ENCODE measurements around the gene CALU.

Gene CALU

DNA sequence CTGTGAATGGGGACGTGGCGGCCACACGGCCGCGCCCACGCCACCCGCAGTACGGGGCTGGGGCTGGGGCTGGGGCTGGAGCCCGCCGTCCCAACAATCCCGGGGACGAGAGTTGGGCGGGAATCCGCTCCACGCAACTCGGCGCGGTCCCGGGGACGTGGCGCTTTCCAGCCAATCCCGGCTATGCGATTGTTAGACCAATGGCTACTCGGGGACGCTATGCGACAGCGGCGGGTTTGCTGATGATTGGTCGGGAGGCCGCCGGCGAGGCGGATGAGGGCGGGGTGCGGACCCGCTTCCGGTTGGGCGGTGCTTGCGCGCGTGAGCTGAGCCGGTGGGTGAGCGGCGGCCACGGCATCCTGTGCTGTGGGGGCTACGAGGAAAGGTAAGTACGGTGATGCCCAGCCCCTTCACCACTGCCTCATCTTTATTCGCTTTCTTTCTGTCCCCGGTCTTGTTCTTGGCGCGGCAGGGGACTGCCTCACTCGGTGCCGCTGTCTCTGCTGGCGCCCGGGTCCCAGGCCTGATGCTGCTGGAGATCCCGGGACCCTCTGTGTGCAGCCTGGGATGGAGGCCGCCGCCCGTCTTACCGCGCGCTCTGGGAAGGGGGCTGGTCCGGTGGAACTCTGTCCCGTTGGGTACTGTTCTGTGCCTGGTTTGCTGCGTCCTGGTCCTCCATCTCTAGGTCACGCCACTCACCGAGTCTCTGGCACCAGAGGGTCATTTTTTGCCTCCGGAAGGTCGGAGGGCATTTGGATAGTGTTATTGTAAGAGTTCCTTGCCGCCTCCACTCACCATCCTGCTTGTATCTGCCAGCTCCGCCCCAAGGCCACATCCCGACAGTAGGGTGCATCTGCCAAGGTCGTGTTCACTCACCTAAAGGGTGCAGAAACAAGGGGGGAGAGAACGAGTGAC, at the start of gene CALU:
CALU (plus strand) TSS at position 312 of the 915 bp plus-strand sequence. CDS start 9,225 bp downstream, outside the sequence.
- peak; percentile 95 for DNase-seq (ENCODE audit: low read depth)

DNA sequence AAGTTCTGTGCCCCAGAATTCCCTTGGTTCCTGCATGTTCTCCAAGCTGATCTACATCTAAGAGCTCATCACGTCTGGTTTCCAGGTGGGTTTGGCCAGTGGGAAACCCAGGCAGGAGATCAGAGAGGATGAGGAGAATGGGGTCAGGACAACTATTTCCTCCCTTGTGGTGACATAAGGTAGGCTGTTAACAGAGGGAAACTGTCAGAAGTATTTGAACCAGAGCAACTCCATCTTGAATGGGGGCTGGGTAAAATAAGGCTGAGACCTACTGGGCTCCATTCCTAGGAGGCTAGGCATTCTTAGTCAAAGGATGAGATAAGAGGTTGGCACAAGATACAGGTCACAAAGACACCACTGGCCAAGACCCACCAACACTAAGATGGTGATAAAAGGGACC, 47.9 kb upstream of the CALU start:
- no peak for DNase-seq (ENCODE audit: low read depth)

DNA sequence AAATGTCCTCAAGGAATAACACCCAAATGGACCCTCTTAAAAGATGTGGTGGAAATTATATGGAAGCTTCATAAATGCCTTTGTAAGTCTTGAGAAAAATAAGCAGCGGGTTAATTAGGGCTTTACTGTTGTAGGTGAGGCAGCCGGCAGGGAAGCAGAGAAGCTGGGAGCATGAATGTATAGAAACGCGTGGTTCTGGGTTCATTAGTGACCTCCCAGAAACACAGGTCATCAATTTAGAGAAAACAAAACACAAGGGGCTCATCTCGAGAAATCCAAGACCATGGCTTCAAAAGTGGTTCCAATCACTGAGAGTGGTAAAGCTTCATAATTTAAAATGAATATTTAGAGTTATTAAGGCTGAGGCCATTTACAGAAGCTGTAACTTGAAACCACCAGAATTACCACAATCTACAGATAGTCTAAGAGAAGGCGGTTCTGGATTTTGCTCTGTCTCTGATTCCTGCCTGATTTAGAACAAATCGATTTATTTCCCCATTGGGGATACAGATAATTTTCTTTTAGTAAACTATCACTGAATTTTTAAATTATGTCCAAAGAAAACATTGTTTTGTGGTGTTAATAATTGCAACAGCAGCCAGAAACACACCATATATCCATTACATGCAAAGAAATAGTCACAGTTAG, 46.4 kb upstream of the CALU start:
- DNase-seq (ENCODE audit: low read depth): no peak

DNA sequence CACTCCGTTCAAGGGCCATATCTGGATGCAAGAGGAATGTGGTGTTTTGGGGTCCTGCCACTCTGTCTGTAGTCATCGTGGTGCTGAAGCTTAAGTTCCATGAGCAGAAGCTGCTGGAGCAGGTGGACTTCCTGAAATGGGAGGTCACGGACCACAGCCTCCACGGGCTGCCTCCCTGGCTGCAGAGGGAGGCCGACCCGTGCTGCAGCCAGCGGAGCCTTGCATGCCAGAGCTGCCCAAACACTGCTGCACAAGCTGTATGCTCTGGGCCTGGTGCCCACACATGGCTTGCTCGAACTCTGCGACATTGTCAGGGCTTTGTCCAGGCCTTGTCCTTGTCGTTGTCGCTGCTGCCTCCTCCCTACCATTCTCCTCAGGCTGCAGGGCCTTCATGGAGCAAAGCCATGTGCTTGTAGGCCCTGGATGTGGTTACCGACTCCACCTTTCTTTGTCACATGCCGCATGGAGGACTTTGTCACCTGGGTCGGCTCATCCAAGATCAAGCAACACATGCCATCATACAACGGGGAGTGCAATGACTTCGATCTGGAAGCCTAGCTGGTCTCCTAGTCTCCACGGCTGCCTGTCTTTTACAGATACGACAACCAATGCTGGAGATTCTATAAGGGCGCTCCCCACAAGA, 45.7 kb upstream of the CALU start:
- no peak for DNase-seq (ENCODE audit: low read depth)

DNA sequence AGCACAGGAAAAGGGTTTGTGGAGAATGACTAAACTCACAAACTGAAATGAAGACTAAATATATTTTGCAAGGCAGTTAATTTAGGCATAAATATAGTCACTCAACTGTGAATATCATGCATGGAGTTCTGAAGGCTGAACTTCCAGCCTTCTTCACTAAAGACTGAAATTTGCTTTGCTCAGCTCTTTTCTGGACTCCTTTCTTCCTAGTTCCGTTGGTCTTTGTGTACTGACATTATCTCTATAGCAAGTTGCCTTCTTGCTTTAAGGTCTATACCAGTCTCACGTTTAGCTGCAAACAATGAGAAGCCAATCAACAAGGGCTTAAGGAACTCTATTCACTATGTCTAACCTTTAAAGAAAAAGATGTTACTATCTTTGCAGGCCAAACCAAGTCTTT, 44.4 kb upstream of the CALU start:
- no peak for DNase-seq (ENCODE audit: low read depth)

DNA sequence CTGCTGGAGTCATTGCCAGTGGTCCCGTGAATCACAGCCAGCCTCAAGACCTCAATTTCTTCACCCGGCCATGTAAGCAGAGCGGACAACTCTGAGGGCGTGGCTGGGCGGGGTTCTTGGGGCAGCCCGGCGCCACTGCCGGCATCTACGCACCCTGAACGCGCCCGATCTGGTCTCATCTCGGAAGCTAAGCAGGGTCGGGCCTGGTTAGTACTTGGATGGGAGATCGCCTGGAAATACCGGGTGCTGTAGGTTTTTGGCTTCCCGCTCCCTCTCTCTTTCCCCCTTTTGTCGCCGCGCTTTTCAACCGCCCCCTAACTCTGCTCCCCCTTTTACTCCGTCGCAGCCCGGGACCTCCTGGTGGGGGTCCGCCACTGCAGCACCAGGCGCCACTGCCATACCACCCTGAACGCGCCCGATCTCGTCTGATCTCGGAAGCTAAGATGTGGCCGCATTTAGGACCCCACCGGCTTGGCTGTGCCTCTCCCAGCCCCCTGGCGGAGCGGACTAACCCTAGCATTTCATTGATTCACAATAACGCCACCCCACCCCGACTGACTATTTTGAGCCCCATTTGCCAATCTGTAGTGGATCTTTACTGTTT, 41.8 kb upstream of the CALU start:
- no peak for DNase-seq (ENCODE audit: low read depth)

DNA sequence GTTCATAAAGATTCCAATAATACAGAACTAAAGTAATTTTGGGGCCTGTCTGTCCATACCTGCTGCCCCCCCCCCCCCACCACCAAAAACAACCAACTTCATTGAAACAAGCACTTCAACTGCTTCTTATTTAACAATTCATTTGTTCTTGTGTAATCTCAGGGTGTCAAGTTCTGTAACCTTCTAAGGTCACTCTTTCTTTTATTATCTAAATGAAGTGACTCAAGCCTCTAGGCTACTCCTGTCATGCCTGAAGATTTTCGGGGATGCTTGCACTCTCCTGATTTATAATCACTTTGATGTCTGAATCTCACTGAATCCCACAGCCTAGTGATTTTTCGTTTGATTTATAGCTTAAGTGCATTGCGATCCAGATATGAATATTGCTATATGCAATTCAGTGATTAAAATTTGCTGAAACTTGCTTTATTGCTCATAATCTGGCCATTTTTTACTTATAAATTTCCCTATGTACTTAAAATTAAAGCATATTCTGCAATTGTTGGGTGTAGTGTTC, 39.9 kb upstream of the CALU start:
- DNase-seq (ENCODE audit: low read depth): no peak

DNA sequence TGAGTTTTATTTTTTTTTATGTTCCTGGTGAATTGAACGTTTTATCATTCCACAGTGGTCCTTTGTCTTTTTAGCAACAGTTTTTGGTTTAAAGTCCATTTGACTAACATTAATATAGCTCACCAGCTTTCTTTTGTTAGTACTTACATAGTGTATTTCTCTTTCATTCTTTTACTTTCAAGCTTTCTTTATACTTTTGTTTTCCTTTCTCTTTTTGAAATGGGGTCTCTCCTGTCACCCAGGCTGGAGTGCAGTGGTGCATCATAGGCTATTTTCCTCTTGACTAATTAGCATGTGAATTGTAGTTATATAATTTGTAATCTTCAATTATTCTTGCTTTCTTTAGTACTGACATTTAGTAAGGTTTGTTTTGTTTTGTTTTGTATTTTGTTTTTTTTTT, 39.3 kb upstream of the CALU start:
- no peak for DNase-seq (ENCODE audit: low read depth)

DNA sequence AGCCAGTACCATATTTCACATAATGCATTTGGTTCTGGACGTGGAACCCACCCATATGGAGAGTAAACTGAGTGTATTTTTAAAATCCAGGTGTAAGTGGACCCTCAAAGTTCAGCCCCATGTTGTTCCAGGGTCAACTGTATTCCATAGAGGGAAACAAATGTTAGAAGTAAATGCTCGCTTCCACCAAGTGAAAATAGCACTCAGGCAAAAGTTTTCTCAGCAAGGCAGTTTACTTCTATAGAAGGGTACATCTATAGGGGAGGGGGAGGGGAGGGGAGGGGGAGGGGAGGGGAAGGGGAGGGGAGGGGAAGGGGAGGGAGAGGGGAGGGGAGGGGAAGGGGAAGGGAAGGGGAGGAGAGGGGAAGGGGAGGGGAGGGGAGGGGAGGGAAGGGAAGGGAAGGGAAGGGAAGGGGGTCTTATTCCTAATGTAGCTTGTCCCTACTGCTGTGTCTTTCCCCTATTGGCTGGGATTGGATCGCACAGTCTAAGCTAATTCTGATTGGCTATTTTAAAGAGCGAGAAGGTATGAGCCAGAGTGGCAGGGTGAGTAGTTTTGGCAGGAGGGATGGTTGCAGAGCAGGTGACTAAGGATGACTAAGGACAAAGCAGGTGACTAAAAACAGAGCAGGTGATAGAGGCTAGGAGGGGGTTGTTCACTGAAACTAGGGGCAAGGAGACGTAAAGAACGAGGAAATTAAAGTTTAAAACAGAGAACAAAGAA, 37.9 kb upstream of the CALU start:
- DNase-seq (ENCODE audit: low read depth): no peak

DNA sequence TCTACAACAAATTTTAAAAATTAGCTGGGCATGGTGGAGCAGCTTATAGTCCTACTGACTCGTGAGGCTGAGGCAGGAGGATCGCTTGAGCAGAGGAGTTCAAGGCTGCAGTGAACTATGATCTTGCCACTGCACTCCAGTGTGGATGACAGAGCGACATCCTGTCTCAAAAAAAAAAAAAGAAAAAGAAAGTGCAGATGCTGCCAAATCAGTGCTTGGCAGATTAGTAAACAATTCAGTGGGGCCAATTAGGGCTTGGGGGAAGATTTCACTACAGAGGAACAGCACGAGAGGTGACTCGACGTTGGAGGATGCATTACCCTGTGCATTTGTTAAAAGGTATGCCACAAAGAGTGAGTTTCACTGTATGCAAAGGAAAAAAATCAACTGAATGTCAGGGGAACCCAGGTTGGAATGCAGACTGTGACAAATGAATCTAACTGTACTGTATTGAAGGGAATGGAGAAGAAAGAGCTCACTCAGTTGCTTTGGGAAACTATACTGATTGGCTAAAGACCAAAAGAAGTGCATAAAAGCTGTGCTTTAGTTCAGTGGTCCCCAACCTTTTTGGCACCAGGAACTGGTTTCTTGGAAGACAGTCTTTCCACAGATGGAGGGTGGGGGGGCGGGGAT, 35.4 kb upstream of the CALU start:
- DNase-seq (ENCODE audit: low read depth): peak; percentile 8

DNA sequence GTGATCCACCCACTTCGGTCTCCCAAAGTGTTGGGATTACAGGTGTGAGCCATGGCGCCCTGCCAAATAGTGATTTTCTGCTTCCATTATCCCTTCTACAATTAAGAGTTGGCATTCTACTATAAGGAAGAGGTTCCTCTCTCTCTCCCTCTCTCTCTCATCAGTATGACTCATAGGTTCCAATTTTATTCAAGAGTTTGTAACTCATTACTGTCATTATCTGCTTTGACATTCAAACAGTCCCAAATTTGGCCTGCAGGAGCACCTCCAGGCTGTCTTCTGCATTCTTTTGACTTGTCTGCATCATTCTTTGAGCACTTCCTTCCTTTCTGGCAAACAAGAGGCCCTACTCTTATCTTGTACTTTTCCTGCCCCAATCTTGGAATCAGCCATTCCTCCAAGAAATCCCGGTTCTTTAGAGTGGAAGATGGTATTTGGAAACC, 33.2 kb upstream of the CALU start:
- DNase-seq (ENCODE audit: low read depth): peak; percentile 13

DNA sequence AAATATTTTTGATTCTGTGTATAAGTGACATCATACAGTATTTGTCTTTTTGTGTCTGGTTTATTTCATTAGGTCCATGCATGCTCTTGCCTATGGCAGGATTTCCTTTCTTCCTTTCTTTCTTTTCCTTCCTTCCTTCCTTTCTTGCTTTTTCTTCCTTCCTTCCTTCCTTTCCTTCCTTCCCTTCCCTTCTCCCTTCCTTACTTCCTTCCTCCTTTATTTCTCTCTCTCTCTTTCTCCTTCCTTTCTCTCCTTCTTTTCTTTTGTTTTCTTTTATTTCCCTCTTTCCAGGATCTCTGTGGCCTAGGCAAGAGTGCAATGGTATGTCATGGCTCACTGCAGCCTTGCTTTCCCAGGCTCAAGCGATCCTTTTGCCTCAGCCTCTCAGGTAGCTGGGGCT, 31.4 kb upstream of the CALU start:
- no peak for DNase-seq (ENCODE audit: low read depth)

DNA sequence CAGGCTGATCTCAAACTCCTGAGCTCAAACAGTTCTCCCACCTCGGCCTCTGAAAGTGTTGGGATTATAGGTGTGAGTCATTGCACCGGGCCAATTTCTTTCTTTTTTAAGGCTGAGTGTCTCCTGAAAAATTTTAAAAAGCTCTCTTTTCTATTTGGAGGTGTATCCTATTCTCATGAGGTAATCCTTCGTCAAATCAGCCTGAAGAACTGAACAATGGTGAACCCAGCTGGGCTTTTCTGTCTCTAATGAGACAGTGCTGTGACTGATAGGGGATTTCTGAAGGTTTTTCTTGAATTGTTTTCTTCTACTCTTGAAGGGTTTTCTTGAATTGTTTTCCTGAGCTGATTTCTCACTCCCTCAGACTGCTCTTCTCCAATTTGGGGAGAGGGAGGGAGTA, 30.9 kb upstream of the CALU start:
- no peak for DNase-seq (ENCODE audit: low read depth)

DNA sequence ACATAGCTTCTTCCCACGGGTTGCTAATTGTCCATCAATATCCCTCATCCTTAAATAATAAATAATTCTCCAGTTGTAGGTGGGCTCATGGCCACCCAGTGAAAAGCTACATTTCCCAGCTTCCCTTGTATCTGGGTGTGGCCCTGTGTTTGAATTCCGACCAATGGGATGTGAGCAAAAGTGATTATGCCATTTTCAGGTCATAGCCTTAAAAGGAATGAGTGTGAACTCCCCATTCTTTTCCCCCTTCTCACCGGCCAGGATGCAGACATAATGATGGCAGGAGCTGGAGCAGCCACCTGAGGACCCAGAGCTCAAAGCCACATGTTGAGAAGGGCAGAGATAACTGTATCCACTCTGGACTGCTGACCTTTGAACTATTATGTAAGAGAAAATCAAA, 30.3 kb upstream of the CALU start:
- no peak for DNase-seq (ENCODE audit: low read depth)

DNA sequence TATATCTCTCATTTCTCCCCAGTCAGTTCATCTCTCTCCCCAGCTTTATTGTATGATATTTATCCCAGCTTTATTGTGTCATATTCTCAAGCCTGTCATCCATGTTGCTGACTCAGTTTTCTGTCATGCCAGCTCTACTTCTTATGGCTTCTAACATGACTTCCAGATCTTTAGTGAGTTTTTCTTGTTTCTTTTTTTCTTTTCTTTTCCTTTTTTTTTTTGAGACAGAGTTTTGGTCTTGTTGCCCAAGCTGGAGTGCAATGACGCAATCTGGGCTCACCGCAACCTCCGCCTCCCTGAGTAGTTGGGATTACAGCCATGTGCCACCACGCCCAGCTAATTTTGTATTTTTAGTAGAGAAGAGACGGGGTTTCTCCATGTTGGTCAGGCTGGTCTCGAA, 28.7 kb upstream of the CALU start:
- no peak for DNase-seq (ENCODE audit: low read depth)

DNA sequence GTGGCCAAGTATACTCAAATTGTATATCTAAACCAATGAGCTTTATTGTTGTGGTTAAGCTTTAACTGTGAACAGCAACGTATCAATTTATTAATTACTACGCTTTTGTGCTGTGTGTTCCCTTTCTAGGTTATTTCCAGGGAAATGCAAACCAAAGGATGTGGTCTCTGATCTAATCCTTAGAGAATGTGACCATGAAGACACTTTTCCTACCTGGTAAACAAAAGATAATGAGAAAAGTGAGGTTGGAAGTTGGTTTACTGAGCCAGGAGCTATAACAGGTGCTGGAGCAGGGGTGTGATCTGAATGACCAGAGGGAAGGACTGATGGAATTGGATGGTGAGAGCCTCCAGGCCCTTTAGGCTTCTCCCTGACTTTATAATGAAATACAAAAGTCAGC, 25.4 kb upstream of the CALU start:
- no peak for DNase-seq (ENCODE audit: low read depth)

DNA sequence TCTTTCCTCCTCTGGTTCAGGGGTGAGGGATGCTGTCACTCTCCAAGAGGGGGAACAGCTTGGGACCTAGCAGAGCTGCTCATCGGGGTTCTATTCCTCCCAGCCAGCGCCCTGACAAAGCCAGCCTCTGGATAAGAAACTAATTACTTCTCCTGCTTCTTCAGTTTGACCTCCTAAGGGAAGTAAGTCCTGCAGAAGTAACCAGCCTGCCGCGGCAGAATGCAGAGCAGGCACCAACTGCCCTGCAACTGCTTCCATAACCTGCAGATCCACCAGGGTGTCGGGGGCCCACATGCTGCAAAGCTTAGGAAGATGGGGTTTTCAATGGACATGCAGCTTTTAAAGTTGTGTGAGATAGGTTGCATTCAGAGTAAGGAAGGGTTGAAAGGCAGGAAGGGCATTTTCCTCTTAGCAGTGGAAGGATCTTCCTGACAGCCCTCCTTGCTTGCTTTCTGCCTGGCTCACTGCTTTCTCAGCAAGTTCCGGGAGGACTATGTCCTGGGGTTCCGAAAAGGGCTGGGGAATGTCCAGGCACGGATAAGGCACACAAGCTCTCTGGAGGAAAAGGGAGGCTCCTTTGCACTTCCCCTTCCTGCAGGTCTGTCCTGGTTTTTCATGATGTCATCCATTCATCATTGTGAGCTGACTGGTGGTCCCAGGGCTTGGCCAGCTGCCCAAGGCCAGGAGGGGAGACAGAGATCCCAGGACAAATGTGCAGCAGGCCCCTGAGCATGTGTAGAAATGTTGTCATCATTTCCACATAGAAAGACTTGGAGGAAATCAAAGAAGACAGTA, 24.3 kb upstream of the CALU start:
- no peak for DNase-seq (ENCODE audit: low read depth)

DNA sequence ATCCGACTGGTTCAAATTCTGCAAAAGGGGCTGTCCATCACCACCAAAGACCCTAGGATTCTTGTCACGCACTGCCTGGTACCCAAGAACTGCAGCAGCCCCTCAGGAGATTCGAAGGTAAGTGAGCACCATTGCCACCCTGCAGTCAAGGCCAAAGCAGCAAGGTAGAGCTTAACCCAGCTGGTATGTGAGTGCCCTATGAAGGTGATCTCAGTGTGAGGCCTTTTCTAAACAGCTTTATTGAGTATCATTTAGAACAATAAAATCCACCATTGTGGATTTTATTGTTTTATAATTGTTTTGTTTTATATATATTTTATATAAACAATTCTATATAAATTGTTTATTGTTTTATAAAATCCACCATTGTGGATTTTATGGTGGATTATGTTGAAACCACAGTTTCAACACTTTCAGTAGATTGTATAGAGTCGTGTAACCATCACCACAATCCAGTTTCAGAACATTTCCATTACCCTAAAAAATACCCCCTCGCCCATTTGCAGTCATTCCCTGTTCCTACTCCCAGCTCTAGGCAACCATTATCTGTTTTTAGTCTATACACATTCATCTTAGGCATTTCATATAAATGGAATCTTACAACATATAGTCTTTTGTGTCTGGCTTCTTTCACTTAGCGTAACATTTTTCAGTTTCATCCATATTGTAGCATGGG, 20.1 kb upstream of the CALU start:
- DNase-seq (ENCODE audit: low read depth): no peak

DNA sequence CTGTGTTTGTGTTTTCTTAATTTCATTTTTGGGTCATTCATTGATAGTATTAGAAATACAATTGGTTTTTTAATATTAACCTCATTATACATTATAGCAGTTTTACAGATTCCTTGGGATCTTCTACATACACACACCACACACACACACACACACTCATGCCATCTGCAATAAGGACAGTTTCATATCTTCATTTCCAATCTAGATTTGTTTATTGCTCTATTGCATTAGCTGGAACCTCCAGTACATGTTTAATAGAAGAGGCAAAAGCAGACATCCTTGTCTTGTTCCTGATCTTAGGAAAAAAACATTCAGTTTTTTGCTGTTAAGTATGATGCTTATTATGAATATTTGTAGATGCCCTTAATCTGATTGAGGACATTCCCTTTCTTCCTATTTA, 17.8 kb upstream of the CALU start:
- no peak for DNase-seq (ENCODE audit: low read depth)

DNA sequence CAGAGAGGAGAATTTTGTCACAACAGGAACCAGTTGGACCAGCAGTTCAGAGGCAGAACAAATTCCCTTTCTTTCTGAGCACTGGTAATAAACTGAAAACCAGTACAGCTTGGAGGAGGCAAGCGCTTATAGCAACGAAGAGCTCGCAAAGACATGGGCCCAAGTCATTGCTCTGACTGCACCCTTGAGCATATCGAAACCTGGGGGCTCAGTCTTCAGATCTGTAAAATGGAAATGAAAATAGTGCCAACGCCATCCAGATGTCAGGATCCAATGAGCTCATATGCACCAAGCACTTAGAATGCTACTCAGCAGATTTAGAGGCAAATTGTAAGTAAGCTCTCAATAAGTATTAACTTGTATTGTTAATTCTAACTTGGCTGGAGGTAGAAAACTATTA, 14.4 kb upstream of the CALU start:
- DNase-seq (ENCODE audit: low read depth): no peak

Measured in GM04504 (cell line).